ENCODE results near the gene IFNLR1.
A peak's percentile ranks its signal among the peaks of the same experiment; 100 is the strongest.

IFNLR1 gene

GRCh38 chr1:24175033-24175755 lies 11.9 kb downstream of the IFNLR1 start:
- no peak for DNase-seq (ENCODE audit: low spot score)

DNA sequence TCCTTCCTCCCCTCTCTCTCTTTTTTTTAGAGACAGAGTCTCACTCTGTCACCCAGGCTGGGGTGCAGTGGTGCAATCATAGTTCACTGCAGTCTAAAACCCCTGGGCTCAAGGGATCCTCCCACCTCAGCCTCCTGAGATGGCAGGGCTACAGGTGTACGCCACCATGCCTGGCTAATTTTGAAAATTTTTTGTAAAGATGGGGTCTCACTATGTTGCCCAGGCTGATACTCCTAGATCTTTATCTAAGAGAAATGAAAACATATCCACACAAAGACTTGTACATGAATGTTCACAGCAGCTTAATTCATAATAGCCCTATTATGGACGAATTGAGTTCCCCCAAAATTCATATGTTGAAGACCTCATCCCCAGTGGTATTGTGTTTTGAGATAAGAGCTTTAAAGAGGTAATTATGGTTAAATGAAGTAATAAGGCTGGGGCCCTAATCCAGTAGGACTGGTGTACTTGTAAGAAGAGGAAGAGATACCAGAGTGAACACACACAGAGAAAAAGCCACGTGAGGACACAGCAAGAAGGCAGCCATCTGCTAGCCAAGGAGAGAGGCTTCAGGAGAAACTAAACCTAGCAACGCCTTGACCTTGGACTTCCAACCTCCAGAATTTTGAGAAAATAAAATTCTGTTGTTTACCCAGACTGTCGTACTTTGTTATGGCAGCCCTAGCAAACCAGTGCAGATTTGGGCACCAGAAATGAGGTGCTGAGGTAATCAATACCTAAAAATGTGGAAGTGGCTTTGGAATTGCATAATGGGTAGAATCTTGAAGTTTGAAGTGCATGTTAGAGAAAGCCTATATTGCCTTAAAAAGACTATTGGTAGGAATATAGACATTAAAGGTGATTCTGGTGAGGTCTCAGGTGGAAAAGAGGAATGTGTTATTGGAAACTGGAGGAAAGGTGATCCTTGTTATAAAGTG lies 13.2 kb downstream of the IFNLR1 start:
- DNase-seq (ENCODE audit: low spot score): no peak

GRCh38 chr1:24172598-24172997 lies 14.5 kb downstream of the IFNLR1 start:
- no peak for DNase-seq (ENCODE audit: low spot score)

DNA sequence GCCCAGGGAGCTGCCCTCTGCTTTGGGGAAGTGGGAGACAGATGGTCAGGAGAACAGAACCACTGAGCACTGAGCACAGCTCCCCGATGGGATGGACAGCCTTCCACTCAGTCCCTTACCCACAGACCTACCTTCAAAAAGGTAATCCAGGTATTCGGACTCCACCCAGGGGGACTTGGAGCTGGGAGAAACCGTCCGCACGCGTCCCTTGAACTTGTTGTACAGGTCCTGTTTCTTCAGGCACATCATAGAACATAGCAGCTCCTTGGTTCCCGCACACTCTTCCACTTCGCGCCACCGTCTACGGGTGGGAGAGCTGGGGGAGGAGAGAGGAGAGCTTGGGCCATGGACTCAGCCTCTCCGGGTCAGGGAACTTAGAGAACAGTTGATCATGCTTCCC lies 17.8 kb downstream of the IFNLR1 start:
- no peak for DNase-seq (ENCODE audit: low spot score)

GRCh38 chr1:24168245-24168644 lies 18.8 kb downstream of the IFNLR1 start:
- no peak for DNase-seq (ENCODE audit: low spot score)

- DNase-seq (ENCODE audit: low spot score): no peak
These were observed 20.1 kb downstream of the IFNLR1 start for GRCh38 chr1:24167008-24167407.

DNA sequence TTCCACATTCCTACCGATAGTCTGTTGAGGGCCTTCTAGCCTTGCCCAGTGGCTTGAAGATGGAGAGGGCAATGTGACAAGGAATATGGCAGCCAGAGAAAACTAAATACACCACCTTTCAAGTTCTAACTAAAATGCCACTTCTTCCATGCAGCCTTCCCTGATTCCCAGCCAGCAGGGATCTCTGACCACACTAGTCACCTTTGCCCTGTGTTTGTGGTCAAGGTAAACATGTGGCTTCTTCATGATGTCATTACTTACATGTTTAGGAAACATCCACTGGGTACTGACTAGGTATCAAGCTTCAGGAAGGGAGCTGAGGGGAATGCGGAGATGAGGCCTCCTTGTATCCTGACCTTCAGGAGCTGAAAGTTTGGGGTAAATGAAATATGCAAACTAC lies 21.6 kb downstream of the IFNLR1 start:
- DNase-seq (ENCODE audit: low spot score): no peak

- DNase-seq (ENCODE audit: low spot score): no peak
These were observed 23.1 kb downstream of the IFNLR1 start for GRCh38 chr1:24164004-24164403.

DNA sequence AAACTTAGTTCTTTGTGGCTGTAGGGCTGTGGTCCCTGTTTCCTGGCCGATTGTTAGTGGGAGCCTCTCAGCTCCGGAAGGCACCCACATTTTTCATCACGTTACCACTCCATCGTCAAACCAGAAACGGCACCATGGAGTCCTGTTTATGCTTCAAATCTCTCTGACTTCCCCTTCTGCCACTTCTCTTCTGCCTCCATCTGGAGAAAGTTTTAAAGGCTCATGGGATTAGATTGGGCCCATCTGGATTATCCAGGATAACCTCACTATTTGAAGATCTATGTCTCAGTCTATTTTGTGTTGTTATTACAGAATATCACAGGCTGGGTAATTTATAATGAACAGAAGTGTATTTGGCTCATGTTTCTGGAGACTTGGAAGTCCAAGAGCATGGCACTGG lies 24.9 kb downstream of the IFNLR1 start:
- DNase-seq (ENCODE audit: low spot score): no peak

GRCh38 chr1:24161270-24161669 lies 25.8 kb downstream of the IFNLR1 start:
- no peak for DNase-seq (ENCODE audit: low spot score)

DNA sequence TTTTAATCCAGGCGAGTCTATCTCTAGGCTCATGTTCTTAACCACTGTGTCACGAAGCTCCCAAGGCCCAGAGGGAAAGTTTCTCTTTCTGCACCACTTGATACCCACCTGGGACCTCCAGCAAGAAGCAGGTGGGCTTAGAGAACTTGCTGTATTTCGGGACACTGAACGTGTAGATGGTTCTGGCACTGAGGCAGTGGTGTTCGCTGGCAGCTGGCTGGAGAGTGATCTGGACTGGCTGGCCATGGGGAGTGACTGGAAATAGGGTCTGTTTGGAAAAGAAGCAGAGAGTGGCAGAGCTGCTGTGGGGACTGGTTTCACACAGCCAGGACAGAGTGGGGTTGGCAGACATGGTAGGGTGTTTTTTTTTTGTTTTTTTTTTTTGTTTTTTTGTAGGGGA lies 27.7 kb downstream of the IFNLR1 start:
- DNase-seq (ENCODE audit: low spot score): no peak

DNA sequence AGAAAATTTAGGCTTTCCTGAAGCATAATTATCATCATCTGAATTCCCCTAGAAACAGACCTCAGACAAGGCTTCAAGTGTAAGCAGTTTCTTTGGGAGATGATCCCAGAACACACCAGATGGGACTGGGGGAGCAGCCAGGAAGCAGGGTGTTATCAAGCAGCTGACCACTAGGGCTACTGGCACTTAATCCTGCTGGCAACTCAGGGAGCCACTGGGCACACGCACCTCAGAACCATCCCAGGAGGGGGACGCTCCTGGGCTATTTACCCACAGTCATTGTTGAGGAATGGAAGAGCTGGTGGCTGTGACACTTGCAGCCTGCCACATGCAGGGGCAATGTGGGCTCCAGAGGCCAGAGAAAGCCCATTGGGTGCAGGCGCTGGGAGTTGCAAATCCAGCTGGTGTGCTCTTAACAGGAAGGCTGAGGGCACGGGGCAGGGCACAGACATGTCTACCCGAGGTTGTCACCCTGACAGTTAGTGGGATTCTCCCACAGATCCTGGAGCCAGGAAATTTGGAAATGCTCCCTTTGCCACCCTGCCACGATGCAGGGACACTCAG lies 29.1 kb downstream of the IFNLR1 start:
- no peak for DNase-seq (ENCODE audit: low spot score)

DNA sequence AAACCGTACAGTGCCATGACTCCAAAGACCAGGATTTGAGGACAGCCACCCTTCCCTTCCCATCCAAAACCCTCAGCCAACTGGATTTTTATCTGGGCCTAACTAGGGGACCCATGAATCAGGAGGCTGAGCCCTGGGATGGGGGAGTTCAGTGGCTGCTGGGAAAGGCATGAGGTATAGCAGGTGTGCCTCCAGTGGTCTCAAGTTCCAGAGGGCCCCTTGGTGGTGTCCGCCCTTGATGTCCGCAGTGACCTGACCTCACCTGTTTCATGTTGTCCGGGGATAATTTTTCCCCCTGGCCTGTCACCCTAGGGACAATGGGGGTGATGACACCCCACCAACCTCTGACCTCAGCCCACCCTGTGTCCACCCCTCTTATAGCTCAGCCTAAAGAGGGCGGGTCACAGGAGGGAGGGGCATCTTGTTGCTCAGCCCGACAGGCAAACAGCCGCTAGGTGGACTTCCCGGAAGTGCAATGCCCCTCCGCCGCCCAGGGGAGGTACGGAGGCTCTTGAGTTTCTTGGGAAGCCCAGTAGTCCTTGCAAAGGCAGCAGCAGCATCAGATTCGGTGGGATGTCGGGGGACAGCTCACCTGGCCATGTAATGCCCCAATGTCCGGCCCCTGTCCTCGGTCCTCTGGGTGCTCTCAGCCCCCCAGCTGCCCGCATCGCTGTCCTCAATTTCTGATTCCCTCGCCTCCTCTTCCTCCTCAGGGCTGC lies 30.4 kb downstream of the IFNLR1 start:
- DNase-seq (ENCODE audit: low spot score): no peak

- no peak for DNase-seq (ENCODE audit: low spot score)
These were observed 31.9 kb downstream of the IFNLR1 start for GRCh38 chr1:24155011-24155782.

DNA sequence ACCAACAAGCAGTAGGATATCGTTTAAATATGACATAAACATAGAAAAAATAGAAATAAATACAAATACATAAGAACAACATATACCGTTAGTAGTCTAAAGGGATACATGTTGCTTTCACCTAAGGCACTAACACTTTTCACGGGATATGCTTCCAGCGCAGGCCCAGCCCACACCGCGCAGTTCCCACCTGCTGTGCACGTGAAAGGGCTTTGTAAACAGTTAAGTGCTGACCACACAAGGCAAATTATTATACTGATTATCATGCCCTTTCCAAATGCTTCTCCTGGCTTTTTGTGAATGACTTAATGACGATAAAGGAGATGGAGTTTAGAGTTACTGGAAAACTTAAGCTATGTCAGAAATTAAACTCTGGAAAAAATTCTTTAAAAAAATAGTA lies 32.9 kb downstream of the IFNLR1 start:
- no peak for DNase-seq (ENCODE audit: low spot score)

GRCh38 chr1:24152631-24153494 lies 34.2 kb downstream of the IFNLR1 start:
- DNase-seq (ENCODE audit: low spot score): no peak

- no peak for DNase-seq (ENCODE audit: low spot score)
These were observed 35.9 kb downstream of the IFNLR1 start for GRCh38 chr1:24151175-24151533.

DNA sequence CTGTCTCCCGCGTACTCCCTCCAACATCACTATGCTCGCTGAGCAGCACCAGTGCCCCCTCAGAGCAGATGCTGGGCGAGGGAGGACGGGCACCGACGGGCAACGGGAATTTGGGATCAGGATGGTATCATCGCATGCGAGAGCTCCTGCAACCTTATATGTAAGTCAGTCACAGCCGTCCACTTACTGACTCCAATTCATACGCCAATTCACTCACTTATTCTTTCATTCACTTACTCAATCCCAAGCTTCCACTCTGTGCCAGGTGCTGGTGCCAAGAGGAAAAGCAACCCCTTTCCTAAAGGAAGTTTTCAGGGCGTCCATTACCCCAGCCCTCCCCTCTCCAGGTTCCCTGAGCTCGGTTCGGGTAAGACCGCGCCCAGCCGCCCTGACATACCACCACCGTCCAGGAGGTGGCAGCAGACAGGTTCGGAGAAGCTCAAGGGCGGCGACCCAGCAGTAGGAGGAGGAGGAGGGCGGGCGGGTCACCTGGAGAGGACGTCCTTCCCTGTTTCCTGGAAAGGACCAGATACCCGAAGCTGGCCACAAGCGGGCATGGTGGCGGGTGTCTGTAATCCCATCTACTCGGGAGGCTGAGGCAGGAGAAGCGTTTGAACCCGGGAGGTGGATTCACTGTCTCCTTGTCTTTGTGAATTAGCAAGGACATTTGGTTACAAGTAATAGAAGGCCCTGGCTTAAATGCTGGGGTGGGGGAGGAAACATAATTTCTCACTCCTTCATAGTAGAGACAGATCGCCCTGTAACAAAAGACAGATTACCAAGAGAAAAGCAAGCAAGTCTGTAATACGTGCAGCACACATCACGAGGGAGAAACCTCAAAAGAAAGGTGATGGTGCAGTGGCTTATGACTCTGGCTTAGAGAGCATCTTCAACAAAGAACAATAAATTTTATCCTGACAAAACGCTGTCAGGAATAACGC lies 36.6 kb downstream of the IFNLR1 start:
- DNase-seq (ENCODE audit: low spot score): peak; percentile 77

GRCh38 chr1:24149866-24150233 lies 37.2 kb downstream of the IFNLR1 start:
- peak; percentile 56 for DNase-seq (ENCODE audit: low spot score)

GRCh38 chr1:24147816-24148215 lies 39.3 kb downstream of the IFNLR1 start:
- DNase-seq (ENCODE audit: low spot score): no peak

All from hematopoietic multipotent progenitor cell treated with erythropoietin and hydrocortisone succinate and interleukin-3 and kit ligand, for 17 days (in vitro differentiated cells).